ENCODE data around the gene CGREF1. TPM values are rescaled to one million over a fixed set of nuclear protein-coding genes. Genes with fewer than 3 reads are reported as not detected.
"Not testable (repeated sequence)": the region's sequence is repeated elsewhere in the genome, so short reads cannot be mapped to it uniquely, and the experiment has no call there.

CGREF1 gene
- total and polyA plus RNA-seq, 4 donors: 19.0 to 55.3 (median 35.4) TPM

DNA sequence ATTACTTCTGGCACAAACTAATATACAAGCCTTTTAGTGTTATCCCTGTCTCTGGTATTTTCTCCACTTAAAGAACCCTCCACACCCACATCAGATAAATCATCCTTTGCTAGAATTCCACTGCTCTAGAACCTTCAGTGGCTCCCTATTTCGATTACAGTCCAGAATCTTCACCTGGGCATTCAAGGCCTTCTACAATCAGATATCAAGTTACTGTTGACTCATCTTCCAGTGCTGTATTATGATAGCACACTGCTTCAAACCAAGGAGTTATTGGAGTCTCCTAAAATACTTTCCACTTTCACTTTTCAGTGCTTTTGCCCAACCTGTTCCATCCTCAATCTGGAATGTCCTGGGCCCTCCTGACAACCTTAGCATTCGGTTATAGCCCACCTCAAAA is 3.4 kb downstream of the CGREF1 start:
- 75% methylated on average over 2 of the region's 2 CpGs for WGBS (ENCODE audit: insufficient coverage)
- H3K9me3 ChIP-seq (ENCODE audit: control insufficient read depth, insufficient read depth, low read length): no peaks in the 10 kb centered on the region
- H3K27me3 ChIP-seq (ENCODE audit: control insufficient read depth, insufficient read depth, low read length): peaks cover 9% of the 10 kb centered on the region
- no peak overlapping the region for H3K4me3 ChIP-seq (ENCODE audit: low read depth, low read length)
- H3K4me1 ChIP-seq (ENCODE audit: control insufficient read depth, insufficient read depth, low read length): peaks cover 10% of the 10 kb centered on the region
- H3K27ac ChIP-seq (ENCODE audit: low read depth, low read length): no peak overlapping the region
- no peak for DNase-seq (ENCODE audit: low read depth in 4 of 6, low spot score in 6 of 6)
- peaks cover 5% of the 10 kb centered on the region for H3K36me3 ChIP-seq (ENCODE audit: control insufficient read depth, insufficient read depth, low read length)

DNA sequence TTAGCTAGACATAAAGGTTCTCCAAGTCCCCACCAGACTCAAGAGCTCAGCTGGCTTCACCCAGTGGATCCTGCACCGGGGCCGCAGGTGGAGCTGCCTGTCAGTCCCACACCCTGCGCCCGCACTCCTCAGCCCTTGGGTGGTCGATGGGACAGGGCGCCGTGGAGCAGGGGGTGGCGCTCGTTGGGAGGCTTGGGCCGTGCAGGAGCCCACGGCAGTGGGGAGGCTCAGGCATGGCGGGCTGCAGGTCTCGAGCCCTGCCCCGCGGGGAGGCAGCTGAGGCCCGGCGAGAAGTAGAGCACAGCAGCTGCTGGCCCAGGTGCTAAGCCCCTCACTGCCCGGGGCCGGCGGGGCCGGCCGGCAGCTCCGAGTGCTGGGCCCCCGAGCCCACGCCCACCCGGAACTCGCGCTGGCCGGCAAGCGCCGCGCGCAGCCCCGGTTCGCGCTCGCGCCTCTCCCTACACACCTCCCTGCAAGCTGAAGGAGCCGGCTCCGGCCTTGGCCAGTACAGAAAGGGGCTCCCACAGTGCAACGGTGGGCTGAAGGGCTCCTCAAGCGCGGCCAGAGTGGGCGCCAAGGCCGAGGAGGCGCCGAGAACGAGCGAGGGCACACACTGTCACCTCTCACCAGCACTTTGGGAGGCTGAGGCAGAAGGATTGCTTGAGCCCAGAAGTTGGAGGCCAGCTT is 7.4 kb downstream of the CGREF1 start:
- H3K36me3 ChIP-seq (ENCODE audit: control insufficient read depth, insufficient read depth, low read length); H3K4me1 ChIP-seq (ENCODE audit: control insufficient read depth, insufficient read depth, low read length); H3K9me3 ChIP-seq (ENCODE audit: control insufficient read depth, insufficient read depth, low read length); H3K27me3 ChIP-seq (ENCODE audit: control insufficient read depth, insufficient read depth, low read length); H3K4me3 ChIP-seq (ENCODE audit: low read depth, low read length); H3K27ac ChIP-seq (ENCODE audit: low read depth, low read length); DNase-seq (ENCODE audit: low read depth in 4 of 6, low spot score in 6 of 6): not testable (repeated sequence)
- 92% methylated on average over 49 of the region's 49 CpGs for WGBS (ENCODE audit: insufficient coverage)

DNA sequence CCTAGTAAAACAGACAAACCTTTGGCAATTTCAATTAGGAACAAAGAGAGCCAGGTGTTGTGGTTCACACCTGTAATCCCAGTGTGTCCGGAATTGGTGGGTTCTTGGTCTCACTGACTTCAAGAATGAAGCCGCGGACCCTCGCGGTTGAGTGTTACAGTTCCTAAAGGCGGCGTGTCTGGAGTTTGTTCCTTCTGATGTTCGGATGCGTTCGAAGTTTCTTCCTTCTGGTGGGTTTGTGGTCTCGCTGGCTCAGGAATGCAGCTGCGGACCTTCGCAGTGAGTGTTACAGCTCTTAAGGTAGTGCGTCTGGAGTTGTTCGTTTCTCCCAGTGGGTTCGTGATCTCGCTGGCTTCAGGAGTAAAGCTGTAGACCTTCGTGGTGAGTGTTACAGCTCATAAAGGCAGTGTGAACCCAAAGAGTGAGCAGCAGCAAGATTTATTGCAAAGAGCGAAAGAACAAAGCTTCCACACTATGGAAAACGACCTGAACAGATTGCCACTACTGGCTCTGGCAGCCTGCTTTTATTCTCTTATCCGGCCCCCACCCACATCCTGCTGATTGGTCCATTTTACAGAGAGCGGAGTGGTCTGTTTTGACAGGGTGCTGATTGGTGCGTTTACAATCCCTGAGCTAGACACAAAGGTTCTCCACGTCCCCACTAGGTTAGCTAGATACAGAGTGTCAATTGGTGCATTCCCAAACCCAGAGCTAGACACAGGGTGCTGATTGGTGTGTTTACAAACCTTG is 8.2 kb downstream of the CGREF1 start:
- H3K27ac ChIP-seq (ENCODE audit: low read depth, low read length); H3K4me1 ChIP-seq (ENCODE audit: control insufficient read depth, insufficient read depth, low read length); H3K9me3 ChIP-seq (ENCODE audit: control insufficient read depth, insufficient read depth, low read length); H3K36me3 ChIP-seq (ENCODE audit: control insufficient read depth, insufficient read depth, low read length); H3K4me3 ChIP-seq (ENCODE audit: low read depth, low read length); H3K27me3 ChIP-seq (ENCODE audit: control insufficient read depth, insufficient read depth, low read length); DNase-seq (ENCODE audit: low read depth in 4 of 6, low spot score in 6 of 6): not testable (repeated sequence)
- 82% methylated on average over 17 of the region's 24 CpGs for WGBS (ENCODE audit: insufficient coverage)

DNA sequence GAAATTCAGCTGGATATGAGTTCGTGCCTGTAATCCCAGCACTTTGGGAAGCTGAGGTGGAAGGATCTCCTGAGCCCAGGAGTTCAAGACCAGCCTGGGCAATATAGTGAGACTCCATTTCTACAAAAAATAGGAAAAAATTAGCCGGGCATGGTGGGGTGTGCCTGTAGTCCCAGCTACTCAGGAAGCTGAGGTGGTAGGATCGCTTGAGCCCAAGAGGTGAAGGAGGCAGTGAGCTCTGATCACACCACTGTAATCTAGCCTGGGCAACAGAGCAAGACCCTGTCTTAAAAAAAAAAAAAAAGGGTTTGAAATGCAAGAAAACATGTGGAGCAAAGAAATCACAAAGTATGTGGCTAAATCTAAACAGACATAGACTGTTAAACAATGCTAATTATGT is 9.8 kb downstream of the CGREF1 start:
- WGBS (ENCODE audit: insufficient coverage): 100% methylated on average over 2 of the region's 3 CpGs
- H3K27ac ChIP-seq (ENCODE audit: low read depth, low read length): no peak overlapping the region
- peaks cover 10% of the 10 kb centered on the region for H3K36me3 ChIP-seq (ENCODE audit: control insufficient read depth, insufficient read depth, low read length)
- H3K9me3 ChIP-seq (ENCODE audit: control insufficient read depth, insufficient read depth, low read length): no peaks in the 10 kb centered on the region
- H3K4me1 ChIP-seq (ENCODE audit: control insufficient read depth, insufficient read depth, low read length): no peaks in the 10 kb centered on the region
- DNase-seq (ENCODE audit: low read depth in 4 of 6, low spot score in 6 of 6): no peak
- H3K27me3 ChIP-seq (ENCODE audit: control insufficient read depth, insufficient read depth, low read length): no peaks in the 10 kb centered on the region
- no peak overlapping the region for H3K4me3 ChIP-seq (ENCODE audit: low read depth, low read length)

DNA sequence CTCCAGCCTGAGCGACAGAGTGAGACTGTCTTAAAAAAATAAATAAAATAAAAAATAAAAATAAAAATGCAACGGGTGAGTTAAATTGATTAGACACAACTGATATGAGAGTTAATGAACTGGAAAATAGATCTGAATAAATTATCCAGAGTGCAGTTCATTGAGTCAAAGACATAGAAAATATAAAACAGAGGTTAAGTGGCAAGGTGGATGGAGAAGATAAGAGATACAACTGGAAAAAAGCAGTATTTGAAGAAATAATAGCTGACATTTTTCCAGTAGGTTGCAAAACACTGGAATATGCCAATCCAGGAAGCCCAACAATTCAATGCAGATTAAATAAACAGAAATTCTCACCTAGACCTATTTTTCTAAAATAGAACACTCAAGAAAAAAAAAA is 10.7 kb downstream of the CGREF1 start:
- Histone ChIP-seq H3K4me3 (ENCODE audit: low read depth, low read length) (no peak overlapping the region), H3K4me1 (ENCODE audit: control insufficient read depth, insufficient read depth, low read length) (no peaks in the 10 kb centered on the region), H3K27ac (ENCODE audit: low read depth, low read length) (no peak overlapping the region), H3K27me3 (ENCODE audit: control insufficient read depth, insufficient read depth, low read length) (no peaks in the 10 kb centered on the region), H3K9me3 (ENCODE audit: control insufficient read depth, insufficient read depth, low read length) (no peaks in the 10 kb centered on the region), H3K36me3 (ENCODE audit: control insufficient read depth, insufficient read depth, low read length) (peaks cover 12% of the 10 kb centered on the region)
- WGBS (ENCODE audit: insufficient coverage): no CpG with 5 or more reads among the region's 2 CpGs
- no peak for DNase-seq (ENCODE audit: low read depth in 4 of 6, low spot score in 6 of 6)

DNA sequence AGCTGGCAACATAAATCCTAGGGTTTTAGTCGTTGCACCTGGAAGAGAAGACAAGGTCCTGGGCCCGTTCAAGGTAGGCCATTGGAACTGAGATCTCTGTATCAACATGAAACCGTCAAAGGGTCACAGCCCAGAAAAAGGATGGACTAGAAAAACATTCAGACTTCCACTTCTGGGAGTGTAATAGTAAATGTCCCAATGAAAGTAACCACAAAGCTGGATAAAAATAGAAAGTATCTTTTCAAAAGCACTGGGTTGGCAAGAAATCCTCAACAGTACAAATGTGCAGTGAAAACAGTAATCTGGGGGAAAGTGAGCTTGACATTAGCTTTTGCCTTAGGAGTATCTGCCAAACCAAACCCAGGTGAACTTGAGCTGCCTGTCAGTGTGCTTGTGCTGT is 12.9 kb downstream of the CGREF1 start:
- WGBS (ENCODE audit: insufficient coverage): 92% methylated on average over 2 of the region's 3 CpGs
- Histone ChIP-seq H3K4me1 (ENCODE audit: control insufficient read depth, insufficient read depth, low read length) (no peaks in the 10 kb centered on the region), H3K9me3 (ENCODE audit: control insufficient read depth, insufficient read depth, low read length) (no peaks in the 10 kb centered on the region), H3K27me3 (ENCODE audit: control insufficient read depth, insufficient read depth, low read length) (no peaks in the 10 kb centered on the region), H3K36me3 (ENCODE audit: control insufficient read depth, insufficient read depth, low read length) (peaks cover 23% of the 10 kb centered on the region), H3K27ac (ENCODE audit: low read depth, low read length) (no peak overlapping the region), H3K4me3 (ENCODE audit: low read depth, low read length) (no peak overlapping the region)
- DNase-seq (ENCODE audit: low read depth in 4 of 6, low spot score in 6 of 6): no peak

DNA sequence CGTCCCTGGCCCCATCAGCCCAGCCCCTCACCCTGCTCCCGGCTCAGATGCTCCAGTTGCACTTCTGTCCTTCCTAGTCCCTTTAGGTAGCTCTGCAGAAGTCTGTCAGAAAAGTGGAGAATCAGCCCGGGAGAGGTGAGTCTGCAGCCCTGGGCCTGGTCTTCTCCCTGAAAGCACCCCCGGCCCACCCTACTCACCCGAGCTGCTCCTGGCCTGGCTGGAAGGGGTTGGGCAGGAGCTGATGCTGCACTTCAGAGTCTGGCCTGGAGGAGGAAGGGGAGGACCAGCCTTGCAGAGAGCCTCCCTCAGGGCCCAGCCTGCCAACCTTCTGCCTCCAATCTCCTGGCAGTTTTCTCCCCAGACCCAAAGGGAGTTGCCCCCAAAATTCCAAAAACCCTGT is 16.6 kb downstream of the CGREF1 start:
- 93% methylated on average over 3 of the region's 5 CpGs for WGBS (ENCODE audit: insufficient coverage)
- Histone ChIP-seq H3K4me1 (ENCODE audit: control insufficient read depth, insufficient read depth, low read length) (no peaks in the 10 kb centered on the region), H3K27ac (ENCODE audit: low read depth, low read length) (no peak overlapping the region), H3K27me3 (ENCODE audit: control insufficient read depth, insufficient read depth, low read length) (no peaks in the 10 kb centered on the region), H3K36me3 (ENCODE audit: control insufficient read depth, insufficient read depth, low read length) (peaks cover 38% of the 10 kb centered on the region), H3K9me3 (ENCODE audit: control insufficient read depth, insufficient read depth, low read length) (no peaks in the 10 kb centered on the region), H3K4me3 (ENCODE audit: low read depth, low read length) (no peak overlapping the region)
- DNase-seq (ENCODE audit: low read depth in 4 of 6, low spot score in 6 of 6): no peak

DNA sequence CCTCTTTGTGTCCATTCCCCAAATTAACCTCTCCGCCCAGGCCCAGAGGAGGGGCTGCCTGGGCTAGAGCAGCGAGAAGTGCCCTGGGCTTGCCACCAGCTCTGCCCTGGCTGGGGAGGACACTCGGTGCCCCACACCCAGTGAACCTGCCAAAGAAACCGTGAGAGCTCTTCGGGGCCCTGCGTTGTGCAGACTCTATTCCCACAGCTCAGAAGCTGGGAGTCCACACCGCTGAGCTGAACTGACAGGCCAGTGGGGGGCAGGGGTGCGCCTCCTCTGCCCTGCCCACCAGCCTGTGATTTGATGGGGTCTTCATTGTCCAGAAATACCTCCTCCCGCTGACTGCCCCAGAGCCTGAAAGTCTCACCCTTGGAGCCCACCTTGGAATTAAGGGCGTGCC is 18.9 kb downstream of the CGREF1 start:
- Histone ChIP-seq H3K36me3 (ENCODE audit: control insufficient read depth, insufficient read depth, low read length) (peaks cover 40% of the 10 kb centered on the region), H3K4me1 (ENCODE audit: control insufficient read depth, insufficient read depth, low read length) (peaks cover 13% of the 10 kb centered on the region), H3K9me3 (ENCODE audit: control insufficient read depth, insufficient read depth, low read length) (no peaks in the 10 kb centered on the region), H3K27me3 (ENCODE audit: control insufficient read depth, insufficient read depth, low read length) (no peaks in the 10 kb centered on the region), H3K4me3 (ENCODE audit: low read depth, low read length) (no peak overlapping the region), H3K27ac (ENCODE audit: low read depth, low read length) (no peak overlapping the region)
- DNase-seq (ENCODE audit: low read depth in 4 of 6, low spot score in 6 of 6): no peak
- WGBS (ENCODE audit: insufficient coverage): 57% methylated on average over 7 of the region's 10 CpGs

DNA sequence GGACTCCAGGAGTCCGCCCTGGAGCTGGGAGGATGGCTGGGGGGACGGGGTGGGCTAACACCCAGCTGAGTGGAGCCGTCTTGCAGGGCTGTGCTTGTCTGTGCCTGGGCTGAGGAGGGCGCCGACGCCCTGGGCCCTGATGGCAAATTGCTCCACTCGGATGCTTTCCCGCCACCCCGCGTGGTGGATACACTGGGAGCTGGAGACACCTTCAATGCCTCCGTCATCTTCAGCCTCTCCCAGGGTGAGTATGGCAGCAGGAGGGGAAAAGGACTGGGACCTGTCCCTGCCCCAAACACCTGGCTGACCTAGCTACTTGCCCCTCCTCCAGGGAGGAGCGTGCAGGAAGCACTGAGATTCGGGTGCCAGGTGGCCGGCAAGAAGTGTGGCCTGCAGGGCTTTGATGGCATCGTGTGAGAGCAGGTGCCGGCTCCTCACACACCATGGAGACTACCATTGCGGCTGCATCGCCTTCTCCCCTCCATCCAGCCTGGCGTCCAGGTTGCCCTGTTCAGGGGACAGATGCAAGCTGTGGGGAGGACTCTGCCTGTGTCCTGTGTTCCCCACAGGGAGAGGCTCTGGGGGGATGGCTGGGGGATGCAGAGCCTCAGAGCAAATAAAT is 19.5 kb downstream of the CGREF1 start:
- H3K27ac ChIP-seq (ENCODE audit: low read depth, low read length): no peak overlapping the region

DNA sequence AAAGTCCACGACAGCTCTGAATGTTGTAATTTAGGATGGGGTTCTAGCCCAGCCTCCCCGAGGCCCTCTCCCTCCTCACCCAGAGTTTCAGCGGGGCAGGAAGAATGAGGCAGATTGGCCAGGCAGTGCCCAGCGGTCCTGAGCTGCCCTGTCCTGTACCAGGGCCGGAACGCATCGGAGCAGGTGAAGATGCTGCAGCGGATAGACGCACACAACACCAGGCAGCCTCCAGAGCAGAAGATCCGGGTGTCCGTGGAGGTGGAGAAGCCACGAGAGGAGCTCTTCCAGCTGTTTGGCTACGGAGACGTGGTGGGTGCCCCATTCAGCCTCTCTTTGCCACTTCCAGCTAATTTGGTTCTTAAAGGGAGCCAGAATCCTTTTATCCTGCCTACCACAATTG is 21.6 kb downstream of the CGREF1 start:
- H3K36me3 ChIP-seq (ENCODE audit: control insufficient read depth, insufficient read depth, low read length): peaks cover 39% of the 10 kb centered on the region
- no peak overlapping the region for H3K4me3 ChIP-seq (ENCODE audit: low read depth, low read length)
- H3K27me3 ChIP-seq (ENCODE audit: control insufficient read depth, insufficient read depth, low read length): no peaks in the 10 kb centered on the region
- peaks cover 13% of the 10 kb centered on the region for H3K4me1 ChIP-seq (ENCODE audit: control insufficient read depth, insufficient read depth, low read length)
- DNase-seq (ENCODE audit: low read depth in 4 of 6, low spot score in 6 of 6): no peak
- H3K9me3 ChIP-seq (ENCODE audit: control insufficient read depth, insufficient read depth, low read length): no peaks in the 10 kb centered on the region
- H3K27ac ChIP-seq (ENCODE audit: low read depth, low read length): no peak overlapping the region
- 94% methylated on average over 11 of the region's 14 CpGs for WGBS (ENCODE audit: insufficient coverage)

More for the DNA sequence above, 19.5 kb downstream of the CGREF1 start:
- Histone ChIP-seq H3K27me3 (ENCODE audit: control insufficient read depth, insufficient read depth, low read length) (no peaks in the 10 kb centered on the region), H3K4me3 (ENCODE audit: low read depth, low read length) (no peak overlapping the region), H3K36me3 (ENCODE audit: control insufficient read depth, insufficient read depth, low read length) (peaks cover 44% of the 10 kb centered on the region), H3K9me3 (ENCODE audit: control insufficient read depth, insufficient read depth, low read length) (no peaks in the 10 kb centered on the region), H3K4me1 (ENCODE audit: control insufficient read depth, insufficient read depth, low read length) (peaks cover 13% of the 10 kb centered on the region)
- WGBS (ENCODE audit: insufficient coverage): 82% methylated on average over 18 of the region's 19 CpGs
- DNase-seq (ENCODE audit: low read depth in 4 of 6, low spot score in 6 of 6): no peak

Data from spinal cord (tissue), 10 donors.